Trophoblast cell (in vitro differentiated cells and primary cell): ENCODE data around the gene RAN.
"Not testable (repeated sequence)": the region's sequence is repeated elsewhere in the genome, so short reads cannot be mapped to it uniquely, and the experiment has no call there.

Source experiments
- DNase-seq, 2 donors: peaks; one replicate each; pipeline ENCODE4 v3.0.0-alpha.2; 2016
- H2AFZ ChIP-seq: 2 replicates; pipeline ENCODE4 v1.6.1; 2013; ENCODE audit warnings: low read length, moderate library complexity, mild to moderate bottlenecking; ENCODE audit not compliant: insufficient read depth, poor library complexity
- H2AK5ac ChIP-seq: 2 replicates; pipeline ENCODE4 v1.6.1; 2013; ENCODE audit warnings: mild to moderate bottlenecking, low read length
- H2BK120ac ChIP-seq: 2 replicates; pipeline ENCODE4 v1.6.1; 2013; ENCODE audit warnings: low read length, mild to moderate bottlenecking, moderate library complexity; ENCODE audit not compliant: insufficient read depth, poor library complexity
- H2BK12ac ChIP-seq: 2 replicates; pipeline ENCODE4 v1.6.1; 2013; ENCODE audit warnings: mild to moderate bottlenecking, low read length, moderate library complexity
- H2BK5ac ChIP-seq: 2 replicates; pipeline ENCODE4 v1.6.1; 2013; ENCODE audit warnings: low read length, low read depth, moderate library complexity, mild to moderate bottlenecking; ENCODE audit not compliant: poor library complexity
- H3K14ac ChIP-seq: 2 replicates; pipeline ENCODE4 v1.6.1; 2013; ENCODE audit warnings: mild to moderate bottlenecking, low read length
- H3K18ac ChIP-seq: 2 replicates; pipeline ENCODE4 v1.6.1; 2013; ENCODE audit warnings: mild to moderate bottlenecking, low read length
- H3K23ac ChIP-seq: 2 replicates; pipeline ENCODE4 v1.6.1; 2013; ENCODE audit warnings: low read length
- H3K27ac ChIP-seq: 2 replicates; pipeline ENCODE4 v1.5.1; 2013; ENCODE audit warnings: low read depth, mild to moderate bottlenecking, inconsistent platforms, low read length, moderate library complexity
- H3K27me3 ChIP-seq: 2 replicates; pipeline ENCODE4 v1.6.1; 2013; ENCODE audit warnings: inconsistent platforms, mild to moderate bottlenecking, low read length, moderate library complexity; ENCODE audit not compliant: insufficient read depth
- H3K36me3 ChIP-seq, 2 experiments: 1 replicate in 1 of 2; 2 replicates in 1 of 2; pipeline ENCODE4 v1.6.1; 2013; ENCODE audit warnings: low read length in 2 of 2, mild to moderate bottlenecking in 2 of 2, moderate library complexity in 1 of 2; ENCODE audit not compliant: insufficient read depth in 2 of 2, control insufficient read depth in 1 of 2
- H3K4ac ChIP-seq: 2 replicates; pipeline ENCODE4 v1.6.1; 2013; ENCODE audit warnings: low read depth, mild to moderate bottlenecking, low read length, moderate library complexity
- H3K4me1 ChIP-seq, 2 experiments: 1 replicate in 1 of 2; 2 replicates in 1 of 2; pipeline ENCODE4 v1.6.1; 2013; ENCODE audit warnings: low read length in 2 of 2, mild to moderate bottlenecking in 2 of 2, moderate library complexity in 1 of 2; ENCODE audit not compliant: insufficient read depth in 2 of 2, control insufficient read depth in 1 of 2
- H3K4me2 ChIP-seq: 2 replicates; pipeline ENCODE4 v1.6.1; 2013; ENCODE audit warnings: inconsistent platforms, mild to moderate bottlenecking, low read length, moderate library complexity
- H3K4me3 ChIP-seq: 2 replicates; pipeline ENCODE4 v1.5.1; 2013; ENCODE audit warnings: mild to moderate bottlenecking, low read depth, low read length, inconsistent platforms
- H3K79me1 ChIP-seq: one replicate; pipeline ENCODE4 v1.6.1; 2013; ENCODE audit warnings: low read length
- H3K79me2 ChIP-seq: 2 replicates; pipeline ENCODE4 v1.6.1; 2013; ENCODE audit warnings: low read length, mild to moderate bottlenecking; ENCODE audit not compliant: control insufficient read depth, insufficient read depth, poor library complexity
- H3K9ac ChIP-seq: 2 replicates; pipeline ENCODE4 v1.6.1; 2013; ENCODE audit warnings: mild to moderate bottlenecking, low read length
- H3K9me3 ChIP-seq: 2 replicates; pipeline ENCODE4 v1.6.1; 2013; ENCODE audit warnings: low read depth, mild to moderate bottlenecking, control low read depth, inconsistent platforms, low read length; ENCODE audit not compliant: insufficient read depth
- H4K12ac ChIP-seq: 2 replicates; pipeline ENCODE4 v1.6.1; 2013; ENCODE audit warnings: low read depth, mild to moderate bottlenecking, low read length, moderate library complexity
- H4K8ac ChIP-seq: 2 replicates; pipeline ENCODE4 v1.6.1; 2013; ENCODE audit warnings: low read depth, mild to moderate bottlenecking, low read length, moderate library complexity
- H4K91ac ChIP-seq: one replicate; pipeline ENCODE4 v1.6.1; 2013; ENCODE audit warnings: low read depth, mild to moderate bottlenecking, low read length, moderate library complexity
- WGBS: extraction: QIAGEN DNeasy Blood & Tissue Kit; methylation state at CpG from one replicate; pipeline ENCODE4 v1.1.7; 2013; ENCODE audit warnings: missing lambda C conversion rate; ENCODE audit not compliant: insufficient read length, insufficient coverage; ENCODE audit errors: extremely low coverage; 5-methylcytosine and 5-hydroxymethylcytosine counted together

The RAN gene

DNA sequence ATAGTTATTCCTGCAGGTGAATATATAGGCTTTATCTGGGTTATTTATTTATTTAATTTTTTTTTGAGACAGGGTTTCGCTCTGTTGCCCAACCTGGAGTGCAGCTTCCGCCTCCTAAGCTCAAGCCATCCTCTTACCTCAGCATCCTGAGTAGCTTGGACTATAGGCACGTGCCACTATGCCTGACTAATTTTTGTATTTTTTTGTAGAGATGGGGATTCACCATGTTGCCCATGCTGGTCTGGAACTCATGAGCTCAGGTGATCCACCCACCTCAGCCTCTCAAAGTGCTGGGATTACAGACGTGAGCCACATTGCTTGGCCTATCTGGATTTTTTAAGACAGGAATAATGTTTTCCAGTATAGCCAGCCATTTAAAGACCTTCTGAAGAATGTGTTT is 2.0 kb downstream of the RAN start:
- no peaks in the 10 kb centered on the region for H3K27me3 ChIP-seq
- H2BK5ac ChIP-seq: no peak overlapping the region
- no peak overlapping the region for H3K4me2 ChIP-seq
- no peak overlapping the region for H3K14ac ChIP-seq
- peaks cover 12% of the 10 kb centered on the region for H3K79me2 ChIP-seq
- H3K23ac ChIP-seq: no peak overlapping the region
- no peak overlapping the region for H3K4me3 ChIP-seq
- H3K27ac ChIP-seq: no peak overlapping the region
- no peak overlapping the region for H3K18ac ChIP-seq
- DNase-seq: no peak
- peaks cover 17 to 29% of the 10 kb centered on the region in 2 experiments for H3K36me3 ChIP-seq
- H3K79me1 ChIP-seq: peaks cover 15% of the 10 kb centered on the region
- no peak overlapping the region for H2AK5ac ChIP-seq
- no peak overlapping the region for H3K9ac ChIP-seq
- H3K4ac ChIP-seq: no peak overlapping the region
- no peak overlapping the region for H4K91ac ChIP-seq
- H2BK12ac ChIP-seq: no peak overlapping the region
- no peak overlapping the region for H4K12ac ChIP-seq
- H4K8ac ChIP-seq: no peak overlapping the region
- H3K9me3 ChIP-seq: no peaks in the 10 kb centered on the region
- H2BK120ac ChIP-seq: no peak overlapping the region
- H3K4me1 ChIP-seq: peaks cover 4 to 7% of the 10 kb centered on the region in 2 experiments
- H2AFZ ChIP-seq: no peak overlapping the region
- WGBS: no CpG with 5 or more reads among the region's 4 CpGs

DNA sequence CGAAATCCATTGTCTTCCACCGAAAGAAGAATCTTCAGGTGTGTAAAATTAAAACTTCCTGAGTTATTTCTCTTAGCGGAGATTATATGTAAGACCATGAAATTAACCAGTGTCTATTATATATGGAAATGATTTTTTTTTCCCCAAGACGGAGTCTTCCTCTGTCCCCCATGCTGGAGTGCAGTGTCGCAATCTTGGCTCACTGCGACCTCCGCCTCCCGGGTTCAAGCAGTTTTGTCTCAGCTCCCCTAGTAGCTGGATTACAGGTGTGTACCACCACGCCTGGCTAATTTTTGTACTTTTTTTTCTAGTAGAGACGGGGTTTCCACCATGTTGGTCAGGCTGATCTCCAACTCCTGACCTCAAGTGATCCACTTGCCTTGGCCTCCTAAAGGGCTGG is 2.8 kb downstream of the RAN start:
- Histone ChIP-seq H3K79me1 (peaks cover 15% of the 10 kb centered on the region), H2AFZ (no peak overlapping the region), H4K91ac (no peak overlapping the region), H2AK5ac (no peak overlapping the region), H3K27me3 (no peaks in the 10 kb centered on the region), H3K27ac (no peak overlapping the region), H3K4me3 (no peak overlapping the region), H3K9me3 (no peaks in the 10 kb centered on the region), H2BK120ac (no peak overlapping the region), H4K8ac (no peak overlapping the region), H3K79me2 (peaks cover 12% of the 10 kb centered on the region), H3K36me3 (peaks cover 17 to 29% of the 10 kb centered on the region in 2 experiments), H3K9ac (no peak overlapping the region), H2BK5ac (no peak overlapping the region), H4K12ac (no peak overlapping the region), H3K4me2 (no peak overlapping the region), H3K23ac (no peak overlapping the region), H3K14ac (no peak overlapping the region), H3K18ac (no peak overlapping the region), H3K4me1 (peaks cover 4 to 7% of the 10 kb centered on the region in 2 experiments), H2BK12ac (no peak overlapping the region), H3K4ac (no peak overlapping the region)
- no CpG with 5 or more reads among the region's 10 CpGs for WGBS
- DNase-seq: no peak

DNA sequence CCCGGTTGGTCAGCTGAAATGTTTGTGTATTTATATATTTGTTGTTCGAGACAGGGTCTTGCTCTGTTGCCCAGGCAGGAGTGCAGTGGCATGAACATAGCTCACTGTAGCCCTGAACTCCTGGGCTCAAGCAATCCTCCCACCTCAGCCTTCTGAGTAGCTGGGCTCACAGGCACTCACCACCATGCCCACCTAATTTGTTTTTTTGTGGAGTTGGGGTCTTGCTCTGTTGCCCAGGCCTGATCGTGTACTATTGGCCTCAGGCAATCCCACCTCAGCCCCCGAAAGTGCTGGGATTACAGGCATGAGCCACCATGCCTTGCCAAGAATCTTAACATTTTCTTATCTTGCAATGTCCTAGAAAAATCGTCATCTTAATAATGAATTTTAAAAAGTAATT is 3.3 kb downstream of the RAN start:
- Histone ChIP-seq H3K14ac (no peak overlapping the region), H2BK12ac (no peak overlapping the region), H3K79me1 (peaks cover 15% of the 10 kb centered on the region), H2BK120ac (no peak overlapping the region), H3K18ac (no peak overlapping the region), H4K8ac (no peak overlapping the region), H3K79me2 (peaks cover 12% of the 10 kb centered on the region), H3K4ac (no peak overlapping the region), H3K36me3 (peaks cover 17 to 29% of the 10 kb centered on the region in 2 experiments), H3K9me3 (no peaks in the 10 kb centered on the region), H3K4me1 (peaks cover 4 to 7% of the 10 kb centered on the region in 2 experiments), H3K4me3 (no peak overlapping the region), H2AFZ (no peak overlapping the region), H3K27me3 (no peaks in the 10 kb centered on the region), H4K12ac (no peak overlapping the region), H3K9ac (no peak overlapping the region), H2AK5ac (no peak overlapping the region), H3K27ac (no peak overlapping the region), H3K23ac (no peak overlapping the region), H3K4me2 (no peak overlapping the region), H2BK5ac (no peak overlapping the region), H4K91ac (no peak overlapping the region)
- no CpG with 5 or more reads among the region's 5 CpGs for WGBS
- DNase-seq: no peak

GRCh38 chr12:130875708-130876107 is 3.8 kb downstream of the RAN start:
- H2BK5ac ChIP-seq, H3K4me1 ChIP-seq, H4K8ac ChIP-seq, H2BK12ac ChIP-seq, H2AK5ac ChIP-seq, H3K9me3 ChIP-seq, H3K14ac ChIP-seq, DNase-seq, H3K4me3 ChIP-seq, H2AFZ ChIP-seq, H3K27ac ChIP-seq, H3K4ac ChIP-seq, H2BK120ac ChIP-seq, H4K91ac ChIP-seq, H4K12ac ChIP-seq, H3K27me3 ChIP-seq, H3K18ac ChIP-seq, H3K23ac ChIP-seq, H3K9ac ChIP-seq, H3K4me2 ChIP-seq: not testable (repeated sequence)
- WGBS: no CpG with 5 or more reads among the region's 11 CpGs
- H3K79me1 ChIP-seq: peaks cover 13% of the 10 kb centered on the region
- peaks cover 17 to 29% of the 10 kb centered on the region in 2 experiments for H3K36me3 ChIP-seq
- H3K79me2 ChIP-seq: peaks cover 12% of the 10 kb centered on the region
